Activated T-cell treated with anti-CD3 and anti-CD28 coated beads, Interleukin-2, amount 50 U/mL, for 48 hours (primary cell): ENCODE measurements around the gene PLEKHH1.
"Not testable (repeated sequence)": the region's sequence is repeated elsewhere in the genome, so short reads cannot be mapped to it uniquely, and the experiment has no call there.

Experiments used
- DNase-seq, 2 experiments: peaks; one replicate each; pipeline ENCODE4 v3.0.0-alpha.2; 2020

Gene PLEKHH1

DNA sequence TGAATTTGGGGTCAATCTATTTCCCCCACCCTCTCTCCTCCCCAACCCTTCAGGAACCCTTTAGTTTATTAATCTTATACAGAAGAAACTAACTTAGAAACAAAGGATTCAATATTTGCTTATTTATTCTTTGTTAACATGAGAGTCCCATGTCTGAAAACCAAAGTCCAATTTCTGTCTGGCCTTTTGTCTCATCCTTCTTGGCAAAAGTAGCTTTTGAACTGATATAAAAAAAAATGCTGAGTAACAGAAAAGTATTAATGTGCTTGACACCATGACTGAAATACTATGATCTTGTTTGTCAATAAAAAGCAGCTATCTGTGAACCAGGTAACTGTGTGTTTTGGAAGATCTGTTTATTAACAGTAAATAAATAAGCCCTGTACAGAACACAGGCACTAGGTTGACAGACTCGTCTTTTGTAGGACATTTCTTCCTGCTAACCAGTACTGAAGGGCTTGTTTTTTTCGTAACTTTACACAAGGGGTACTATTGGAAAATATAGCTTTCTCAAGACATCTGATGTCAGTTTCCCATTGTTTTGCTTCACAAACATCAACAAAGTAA lies 56.2 kb downstream of the PLEKHH1 start:
- no peak for DNase-seq

DNA sequence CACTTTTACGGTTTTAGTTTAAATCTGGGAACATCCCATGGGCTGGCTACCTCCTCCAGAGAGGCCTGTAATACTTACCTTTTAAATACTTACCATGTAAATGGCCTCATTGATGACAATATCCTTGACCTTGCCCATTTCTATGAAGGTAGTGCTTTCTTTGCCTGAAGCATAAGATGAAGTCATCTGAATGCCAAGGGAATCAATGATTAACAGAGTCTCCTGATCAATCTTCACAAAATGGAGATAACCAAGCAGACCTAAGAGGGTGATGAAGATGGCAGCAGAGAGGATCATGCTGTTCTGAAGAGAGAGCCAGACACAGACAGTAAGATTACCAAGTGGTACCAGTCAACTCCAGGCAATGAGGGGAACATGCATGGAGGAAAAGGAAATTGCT lies 60.6 kb downstream of the PLEKHH1 start:
- DNase-seq, result not testable (repeated sequence)

DNA sequence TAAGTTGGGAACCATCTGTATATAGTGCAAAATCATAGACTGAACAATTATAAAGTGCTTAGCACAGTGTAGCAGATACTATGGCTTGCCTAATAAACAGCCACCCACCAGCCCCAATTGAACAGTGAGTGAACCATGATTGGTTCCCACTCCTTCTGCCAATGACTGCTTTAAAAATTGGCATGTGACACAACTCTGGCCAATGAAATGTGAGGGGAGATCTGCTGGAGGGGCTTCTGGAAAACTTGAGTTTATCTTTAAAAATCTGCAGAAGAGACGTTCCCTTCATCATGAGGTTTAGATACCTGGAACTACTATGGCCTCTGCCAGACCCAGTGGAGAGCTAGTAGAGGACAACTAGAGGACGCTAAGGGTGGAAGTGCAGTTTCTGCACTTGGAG lies 62.3 kb downstream of the PLEKHH1 start:
- DNase-seq, result no peak

DNA sequence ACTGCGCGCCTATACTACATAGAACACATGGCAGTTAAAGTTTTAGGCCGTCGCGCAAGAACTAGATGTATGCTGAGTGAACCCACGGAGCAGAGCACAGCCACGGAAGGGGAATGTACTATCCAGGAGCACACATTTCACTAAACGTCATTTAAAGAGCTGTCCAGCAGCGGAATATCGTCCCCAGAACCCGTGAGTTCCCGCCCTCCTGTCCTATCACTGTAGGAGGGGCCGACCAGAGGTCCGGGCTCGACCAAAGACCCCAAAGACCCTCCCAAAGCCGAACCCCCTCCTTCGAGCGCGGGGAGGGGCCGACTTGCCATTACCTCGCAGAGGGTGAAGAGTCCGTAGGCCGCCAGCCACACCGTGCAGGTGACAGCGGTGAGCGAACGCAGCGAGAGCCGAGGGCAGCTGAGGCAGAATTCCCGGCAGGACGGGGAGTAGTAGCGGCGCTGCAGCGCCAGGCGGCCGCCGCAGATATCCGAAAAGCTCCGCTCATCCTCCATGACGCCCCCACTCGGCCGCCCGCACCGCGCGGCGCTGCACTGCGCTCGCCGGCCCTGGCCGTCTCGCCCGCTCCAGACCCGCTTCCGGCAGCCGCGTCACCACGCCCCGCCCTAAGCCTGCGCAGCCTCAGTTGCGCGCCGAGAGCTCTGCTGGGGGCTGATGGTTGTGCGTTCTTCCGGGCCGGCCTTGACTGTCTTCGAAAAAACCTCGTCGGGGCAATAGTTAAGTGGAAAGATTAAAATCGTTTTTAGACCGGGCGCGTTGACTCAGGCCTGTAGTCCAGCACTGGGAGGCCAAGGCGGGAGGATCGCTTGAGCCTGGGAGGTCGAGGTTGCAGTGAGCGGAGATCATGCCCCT lies 66.8 kb downstream of the PLEKHH1 start, which contains the start of gene PIGH:
TSS of gene PIGH (minus strand) at position 571 of the 864 bp plus-strand sequence. CDS start at position 506, 65 bp downstream.
- peak; percentile 98 for DNase-seq

DNA sequence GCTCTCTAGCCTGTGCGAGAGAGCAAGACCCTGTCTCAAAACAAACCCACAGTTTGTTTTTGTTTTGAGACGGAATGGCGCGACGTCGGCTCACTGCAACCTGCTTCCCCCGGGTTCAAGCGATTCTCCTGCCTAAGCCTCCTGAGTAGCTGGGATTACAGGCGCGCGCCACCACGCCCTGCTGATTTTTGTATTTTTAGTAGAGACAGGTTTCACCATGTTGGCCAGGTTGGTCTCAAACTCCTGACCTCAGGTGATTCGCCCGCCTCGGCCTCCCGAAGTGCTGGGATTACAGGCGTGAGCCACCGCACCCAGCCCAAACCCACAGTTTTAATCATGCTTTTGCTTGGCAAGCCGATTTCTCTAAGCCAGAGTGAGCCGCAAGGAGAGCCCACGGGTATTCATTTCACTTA lies 67.5 kb downstream of the PLEKHH1 start:
- DNase-seq, result not testable (repeated sequence)

DNA sequence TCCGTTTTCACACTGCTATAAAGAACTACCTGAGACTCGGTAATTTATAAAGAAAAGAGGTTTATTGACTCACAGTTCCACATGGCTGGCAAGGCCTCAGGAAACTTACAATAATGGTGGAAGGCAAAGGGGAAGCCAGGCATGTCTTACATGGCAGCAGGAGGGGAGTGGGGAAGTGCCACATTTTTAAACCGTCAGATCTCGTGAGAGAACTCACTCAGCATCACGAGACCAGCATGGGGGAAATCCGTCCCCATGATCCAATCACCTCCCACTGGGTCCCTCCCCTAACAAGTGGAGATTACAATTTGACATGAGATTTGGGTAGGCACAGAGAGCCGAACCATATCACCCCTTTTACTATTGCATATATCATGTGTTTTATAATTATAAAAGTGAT lies 69.0 kb downstream of the PLEKHH1 start:
- no peak for DNase-seq

DNA sequence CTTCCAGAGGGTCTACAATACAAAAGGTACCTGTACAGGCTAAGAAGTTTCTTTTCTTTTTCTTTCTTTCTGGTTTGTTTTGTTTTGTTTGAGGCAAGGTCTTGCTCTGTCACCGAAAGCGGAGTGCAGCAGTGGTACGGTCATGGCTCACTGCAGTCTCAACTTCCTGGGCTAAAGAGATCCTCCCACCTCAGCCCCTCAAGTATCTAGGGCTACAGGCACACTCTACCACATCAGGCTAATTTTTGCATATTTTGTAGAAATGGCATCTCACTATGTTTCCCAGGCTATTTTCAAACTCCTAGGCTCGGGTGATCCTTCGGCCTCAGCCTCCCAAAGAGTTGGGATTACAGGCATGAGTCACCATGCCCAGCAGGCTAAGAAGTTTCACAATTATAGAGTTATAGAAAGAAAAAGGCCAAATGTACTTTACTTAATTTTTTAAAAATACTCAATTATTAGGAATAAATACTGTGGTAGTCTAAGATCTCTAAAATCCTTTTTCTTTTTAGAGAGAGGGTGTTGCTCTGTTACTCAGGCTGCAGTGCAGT lies 70.0 kb downstream of the PLEKHH1 start:
- no peak for DNase-seq

DNA sequence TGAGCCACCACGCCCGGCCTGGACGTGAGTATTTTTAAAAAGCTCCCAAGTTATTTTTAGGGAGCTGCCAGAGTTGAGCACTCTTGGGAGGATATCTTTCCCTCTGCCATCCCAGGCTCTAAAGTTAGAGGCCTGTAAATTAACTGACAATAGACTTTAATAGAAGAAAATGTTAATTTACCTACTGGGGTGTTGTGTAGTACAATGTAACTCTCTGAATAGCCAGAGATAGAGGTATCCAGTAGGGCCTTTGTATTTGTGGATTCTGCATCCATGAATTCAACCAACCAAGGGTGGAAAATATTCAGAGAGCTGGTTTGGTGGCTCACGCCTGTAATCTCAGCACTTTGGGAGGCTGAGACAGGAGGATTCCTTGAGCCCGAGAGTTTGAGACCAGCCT lies 74.6 kb downstream of the PLEKHH1 start:
- DNase-seq, result no peak

DNA sequence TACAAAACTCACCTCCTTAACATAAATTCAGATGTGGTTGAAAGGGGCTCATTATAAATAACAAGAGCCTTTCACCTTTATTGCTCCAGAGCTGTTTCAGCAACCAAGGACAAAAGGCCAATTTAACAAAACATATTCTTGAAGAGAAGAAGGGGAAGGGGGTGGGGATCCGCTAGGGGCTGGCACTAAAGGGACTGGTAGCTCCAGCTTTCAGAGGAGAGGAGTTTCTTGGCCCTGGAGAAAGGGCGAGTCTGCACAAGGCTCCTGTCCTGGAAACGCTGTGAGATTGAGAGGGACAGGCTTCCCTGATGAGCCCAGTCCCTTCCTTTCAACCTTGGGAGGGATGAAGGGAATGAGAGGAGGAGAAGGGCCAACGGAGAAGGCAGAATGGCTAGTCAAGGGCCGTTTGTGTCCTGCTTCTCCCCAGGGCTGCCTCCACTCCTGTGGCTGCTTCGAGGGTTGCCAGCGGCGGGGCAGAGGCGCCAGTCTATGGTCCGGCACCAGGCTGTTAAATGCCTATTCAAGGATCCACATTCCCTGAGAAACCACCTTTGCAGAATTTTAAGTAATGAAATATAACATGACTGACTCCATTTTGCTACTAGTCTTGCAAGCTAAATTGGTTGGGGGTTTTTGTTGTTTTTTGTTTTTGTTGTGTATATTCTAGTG lies 76.7 kb downstream of the PLEKHH1 start:
- DNase-seq, result no peak

DNA sequence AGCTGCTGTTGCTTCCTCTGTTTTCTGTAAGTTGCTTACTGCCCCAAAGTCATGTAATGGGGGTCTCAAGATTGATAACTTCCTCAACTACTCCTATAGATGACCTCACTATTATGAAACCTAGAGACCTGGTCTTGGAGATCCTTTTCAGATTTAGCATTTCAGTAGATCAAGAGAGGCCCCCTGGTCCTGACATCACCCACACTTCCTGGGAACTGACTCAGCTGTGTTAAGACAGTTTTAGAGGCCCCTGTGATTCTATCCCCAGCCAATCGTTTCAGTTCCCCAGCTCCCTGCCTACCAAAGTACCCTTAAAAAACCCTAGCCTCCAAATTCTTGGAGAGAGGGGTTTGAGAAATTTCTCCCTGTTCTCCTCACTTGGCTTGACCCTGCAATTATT lies 77.4 kb downstream of the PLEKHH1 start:
- DNase-seq, result no peak

DNA sequence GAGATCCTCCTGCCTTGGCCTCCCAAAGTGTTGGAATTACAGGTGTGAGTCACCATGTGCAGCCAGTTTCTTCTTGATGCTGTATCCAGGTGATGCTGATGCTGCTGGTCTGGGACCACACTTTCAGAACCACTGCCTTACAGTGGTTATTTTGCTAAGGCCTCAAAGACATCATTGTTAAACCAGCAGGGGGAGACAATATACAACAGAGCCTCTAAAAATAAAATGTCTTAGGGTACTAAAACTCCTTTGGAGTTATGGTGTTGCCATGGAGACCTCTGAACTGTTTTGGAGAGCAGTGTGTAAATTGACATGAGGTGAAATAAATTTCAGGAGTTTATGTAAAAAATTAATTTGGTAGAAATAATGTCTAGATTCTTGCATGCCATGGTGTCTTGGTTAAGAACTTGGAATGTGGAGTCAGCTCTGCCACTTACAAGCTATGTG lies 85.5 kb downstream of the PLEKHH1 start:
- DNase-seq, result peak; percentile 25 to 33

DNA sequence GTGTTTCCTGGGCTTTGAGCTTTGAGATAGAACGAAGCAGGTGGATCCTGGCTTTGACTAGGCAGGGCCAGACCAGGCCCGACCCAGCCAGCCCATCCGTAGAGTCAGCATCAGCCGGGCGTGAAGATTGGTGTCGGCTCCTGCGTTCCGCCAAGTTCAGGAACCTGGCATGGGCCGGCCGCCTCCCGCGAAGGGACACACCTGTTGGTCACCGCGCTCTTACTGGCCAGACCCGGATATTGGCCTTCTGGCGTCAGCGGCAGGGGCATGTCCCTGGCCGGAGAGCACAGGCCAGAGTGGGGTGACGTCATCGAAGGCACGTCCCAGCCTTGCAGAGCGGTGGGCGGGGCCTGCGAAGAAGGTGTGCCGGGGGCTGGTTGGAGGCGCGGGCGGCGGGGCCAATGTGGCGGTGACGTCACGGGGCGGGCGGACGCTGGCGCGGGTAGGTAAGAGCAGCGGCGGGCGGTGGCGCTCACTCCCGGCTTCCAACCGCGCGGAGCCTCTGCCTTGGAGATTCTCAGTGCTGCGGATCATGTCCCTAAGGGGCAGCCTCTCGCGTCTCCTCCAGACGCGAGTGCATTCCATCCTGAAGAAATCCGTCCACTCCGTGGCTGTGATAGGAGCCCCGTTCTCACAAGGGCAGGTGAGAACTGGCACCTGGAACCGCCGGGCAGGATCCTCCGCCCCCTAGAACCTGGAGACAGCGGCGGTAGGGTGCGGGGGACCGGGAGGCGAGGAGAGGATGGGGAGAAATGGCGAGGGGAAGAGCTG lies 86.5 kb downstream of the PLEKHH1 start, which contains the start of gene ARG2:
TSS of gene ARG2 (plus strand) at position 475 of the 771 bp plus-strand sequence. CDS start at position 533, 58 bp downstream.
- peak; percentile 96 to 98 for DNase-seq

DNA sequence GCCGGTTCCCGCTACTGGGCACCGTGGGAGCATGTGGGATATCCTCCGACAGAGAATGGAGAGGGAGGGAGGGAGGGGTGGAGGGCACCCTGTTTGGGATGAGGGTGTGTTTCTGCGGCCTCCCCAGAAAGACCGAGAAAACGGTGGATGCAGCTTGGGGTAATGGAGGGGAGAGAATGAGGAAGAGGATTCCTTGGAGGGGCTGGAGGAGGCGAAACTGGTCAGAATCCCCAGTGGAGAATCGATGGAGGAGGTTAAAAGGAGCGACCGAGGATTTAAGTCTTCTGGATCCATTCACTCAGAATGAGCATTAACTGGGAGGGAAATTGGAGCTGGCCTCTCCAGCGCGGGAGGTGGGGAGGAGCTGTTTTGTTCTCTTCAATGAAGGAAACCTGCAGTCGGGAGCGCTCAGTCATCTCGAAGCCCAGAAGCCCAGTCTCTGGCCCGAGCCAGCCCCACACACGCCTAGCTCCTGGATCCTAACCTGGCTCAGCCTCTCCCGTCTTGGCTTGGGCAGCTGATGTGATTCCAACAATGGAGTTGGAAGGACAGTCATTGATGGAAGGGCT lies 87.2 kb downstream of the PLEKHH1 start:
- peak in 1 of 2 experiments; percentile 32 for DNase-seq

DNA sequence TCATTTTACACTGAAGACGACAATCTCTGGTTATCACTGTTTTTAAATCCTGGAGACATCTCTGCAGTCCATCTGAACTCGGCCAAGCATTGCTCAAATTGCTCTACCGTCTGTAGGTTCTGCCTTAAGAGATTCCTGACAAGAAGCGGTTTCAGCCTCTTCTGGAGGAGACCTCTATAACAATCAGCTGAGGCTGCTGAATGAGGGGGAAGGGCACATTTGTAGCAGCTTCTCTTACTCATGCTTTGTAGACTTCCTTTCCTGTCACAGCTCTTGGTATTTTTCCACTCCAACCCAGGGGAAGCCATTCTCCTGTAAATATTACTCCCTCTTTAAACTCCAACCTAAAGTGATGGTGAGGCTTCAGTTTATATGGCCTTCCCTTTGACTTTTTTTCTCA lies 89.6 kb downstream of the PLEKHH1 start:
- peak in 1 of 2 experiments; percentile 34 for DNase-seq

DNA sequence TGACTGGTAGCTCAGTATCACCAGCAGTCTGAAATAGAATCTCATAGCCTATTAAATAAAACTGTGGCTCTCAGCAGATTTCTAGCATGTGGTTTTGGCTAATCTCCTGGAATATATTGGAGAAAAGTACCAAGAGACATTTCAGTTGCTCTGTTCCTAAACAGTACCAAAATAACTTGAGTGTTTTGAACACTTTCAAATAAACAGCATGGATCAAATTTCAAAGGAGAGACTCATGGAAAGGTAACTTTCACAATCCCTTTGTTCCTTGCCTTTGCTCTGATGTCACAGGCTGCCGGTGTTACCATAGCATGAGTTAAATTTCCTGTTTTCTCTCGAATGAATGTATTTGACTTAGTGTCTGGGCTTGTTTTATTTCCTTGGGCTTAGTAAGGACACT lies 90.0 kb downstream of the PLEKHH1 start:
- DNase-seq, result no peak

DNA sequence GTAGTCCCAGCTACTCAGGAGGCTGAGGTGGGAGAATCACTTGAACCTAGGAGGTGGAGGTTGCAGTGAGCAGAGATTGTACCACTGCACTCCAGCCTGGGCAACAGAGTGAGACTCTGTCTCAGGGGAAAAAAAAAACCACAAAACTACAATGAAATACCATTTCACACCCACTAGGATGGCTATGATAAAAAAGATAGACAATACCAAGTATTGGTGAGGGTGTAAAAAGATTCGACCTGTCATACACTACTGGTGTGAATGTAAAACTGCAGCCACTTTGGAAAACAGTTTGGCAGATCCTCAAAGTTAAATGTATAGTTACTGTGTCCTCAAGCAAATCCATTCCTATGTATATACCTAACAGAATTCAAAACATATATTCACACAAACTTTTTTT lies 93.0 kb downstream of the PLEKHH1 start:
- DNase-seq, result not testable (repeated sequence)

DNA sequence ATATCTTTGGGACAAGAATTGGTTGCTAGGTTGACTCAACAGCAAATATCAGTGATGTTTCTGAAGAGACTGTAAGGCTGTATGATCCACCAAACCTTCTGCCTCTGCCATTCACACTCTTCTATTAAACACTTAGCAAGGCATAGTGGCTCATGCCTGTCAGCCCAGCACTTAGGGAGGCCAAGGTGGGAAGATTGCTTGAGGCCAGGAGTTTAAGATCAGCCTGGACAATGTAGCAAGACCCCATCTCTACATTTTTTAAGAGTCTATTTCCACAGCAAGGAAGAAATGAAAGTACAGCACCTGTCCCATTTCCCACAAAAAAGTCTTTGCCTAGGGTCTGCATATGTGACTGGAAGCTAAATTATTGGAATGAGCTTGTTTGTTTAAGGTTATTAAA lies 94.4 kb downstream of the PLEKHH1 start:
- DNase-seq, result no peak

DNA sequence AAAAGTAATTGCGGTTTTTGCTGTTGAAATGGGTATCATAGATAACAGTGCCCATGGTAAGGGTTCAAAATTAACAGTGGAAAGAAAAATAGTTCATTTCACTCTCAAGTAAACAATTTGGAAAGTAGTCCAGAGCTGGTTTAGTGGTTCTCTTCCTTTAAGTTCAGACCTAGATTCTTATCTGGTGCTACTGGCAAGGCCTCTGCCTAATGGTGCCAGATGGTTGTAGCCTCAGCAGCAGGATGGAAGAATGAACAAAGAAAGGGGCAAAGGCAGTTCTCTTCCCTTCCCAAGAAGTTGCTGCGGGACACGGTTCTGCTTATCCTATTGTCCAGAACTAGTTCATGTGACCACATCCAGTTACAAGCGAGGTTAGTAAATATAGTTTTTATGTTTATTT lies 97.1 kb downstream of the PLEKHH1 start:
- no peak for DNase-seq

DNA sequence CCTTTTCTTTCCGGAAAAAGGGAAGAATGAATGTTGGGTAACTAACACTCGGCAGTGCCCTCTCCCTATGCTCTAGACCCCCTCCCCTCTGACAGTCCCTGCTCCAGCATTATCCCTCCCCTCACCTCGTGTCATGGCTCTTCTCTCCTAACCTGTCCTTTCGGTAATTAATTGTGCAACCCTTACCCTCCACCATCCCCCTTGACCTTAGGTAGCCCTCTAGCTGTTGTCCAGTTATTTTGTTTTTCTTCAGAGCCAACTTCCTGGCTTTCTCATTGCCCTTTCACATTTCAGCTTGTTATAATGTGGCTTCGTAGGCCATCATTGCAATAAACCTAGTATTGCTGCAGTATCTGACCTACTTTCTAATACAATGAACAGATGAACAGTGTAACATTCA lies 97.8 kb downstream of the PLEKHH1 start:
- no peak for DNase-seq

DNA sequence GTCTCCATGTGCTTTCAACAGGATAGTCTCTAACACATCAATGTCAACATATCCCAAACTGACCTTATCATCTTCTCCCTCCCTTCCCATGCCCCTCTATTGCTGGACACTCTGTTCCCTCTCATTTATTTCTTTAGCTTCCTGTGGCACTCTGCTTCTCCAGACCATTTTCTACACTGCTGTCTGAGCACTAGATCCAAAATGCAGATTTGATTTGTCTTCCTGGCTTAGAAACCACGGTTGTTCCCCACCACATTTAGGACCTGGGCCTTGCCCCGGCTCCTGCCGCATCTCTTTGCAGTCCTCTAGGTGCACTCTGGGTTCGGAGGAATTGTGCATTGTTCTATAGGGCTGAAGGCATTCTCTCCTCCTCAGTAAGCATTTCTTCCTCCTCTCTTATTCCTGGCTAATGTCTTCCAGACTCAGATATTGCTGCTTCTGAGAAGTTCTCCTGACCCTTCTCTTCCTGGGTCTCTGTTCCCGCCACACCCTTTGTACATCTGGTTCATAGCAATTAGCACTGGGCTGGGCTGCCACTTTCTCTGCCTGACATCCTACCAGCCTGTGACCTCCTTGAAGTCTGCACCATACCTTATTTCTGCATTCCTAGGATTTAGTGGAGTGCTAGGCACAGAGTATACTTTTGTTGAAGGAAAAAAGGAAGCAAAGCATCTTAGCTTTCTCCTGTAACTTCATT lies 100.5 kb downstream of the PLEKHH1 start:
- DNase-seq, result no peak

DNA sequence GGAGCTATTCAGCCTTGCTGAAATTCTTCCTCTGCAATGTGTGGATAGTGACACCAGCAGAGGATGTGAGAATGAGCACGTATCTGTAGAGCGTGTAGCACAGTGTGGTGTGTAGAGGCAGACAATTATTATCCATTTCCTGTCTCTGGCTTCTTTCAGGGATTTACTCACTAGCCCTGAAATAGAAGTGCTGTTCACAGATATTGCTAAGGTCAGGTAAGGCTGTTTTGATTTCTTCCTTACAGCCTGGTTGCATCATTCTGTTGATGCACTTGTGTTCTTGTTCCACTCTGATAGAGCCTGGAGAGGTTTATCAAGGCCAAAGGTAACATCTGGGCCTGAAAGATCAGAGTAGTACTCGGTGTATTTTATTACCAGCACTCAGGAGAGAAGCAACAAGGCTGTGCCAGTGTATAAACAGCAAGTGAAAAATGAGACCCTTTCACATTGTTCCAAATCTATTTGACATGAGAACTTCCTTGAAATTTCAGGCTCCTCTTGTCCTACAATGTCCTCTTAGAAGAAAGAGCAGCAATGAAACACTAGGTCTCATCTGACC lies 103.3 kb downstream of the PLEKHH1 start:
- no peak for DNase-seq
